Thyroid gland (tissue), 4 donors: ENCODE measurements around the gene NEFH.

Experiments used
- CTCF ChIP-seq, 6 experiments: fragments of 200-600 bp in 3 of 6; fragments of 450-650 bp in 3 of 6; sonication (generic) in 3 of 6; IDR thresholded peaks; one replicate each; pipeline ENCODE4 v1.5.1; 2016 to 2019; ENCODE audit warnings: antibody characterized with exemption in 6 of 6, mild to moderate bottlenecking in 2 of 6, inconsistent platforms in 1 of 6, moderate library complexity in 1 of 6
- POLR2A ChIP-seq, 2 donors: fragments of 450-650 bp; IDR thresholded peaks; one replicate each; pipeline ENCODE4 v1.6.1; 2017; ENCODE audit warnings: antibody characterized with exemption in 2 of 2, mild to moderate bottlenecking in 2 of 2, moderate library complexity in 1 of 2

GRCh38 chr22:29478326-29479276 is 1.4 kb upstream of the NEFH start:
- no peak for TF ChIP-seq CTCF (IDR thresholded peaks at IDR 0.05)
- TF ChIP-seq POLR2A (IDR thresholded peaks at IDR 0.05), result no peak
